GM12878 (cell line): ENCODE results near the gene CDC25C. TPM values are rescaled to one million over a fixed set of nuclear protein-coding genes. Genes with fewer than 3 reads are reported as not detected.
A peak's percentile ranks its signal among the peaks of the same experiment; 100 is the strongest.

Source experiments
- ATAC-seq: fragments of 200-7000 bp; cut with Tn5 transposase; 3 replicates; pipeline ENCODE4 v1.9.1; 2020; ENCODE audit warnings: mild to moderate bottlenecking, moderate library complexity
- BruUV-seq: library from RNA; stranded (reverse); fragments of 400-500 nt; replicated peaks from 2 replicates; lab custom pipeline; 2021; lab: Mats Ljungman, UMichigan
- CTCF ChIA-PET: fragments of 300-600 bp; sonication (Branson Sonifier 250); formaldehyde crosslinking; extraction: SDS; loops from one replicate; lab custom pipeline; 2021; ENCODE audit warnings: inconsistent platforms; lab: Yijun Ruan, JAX
- POLR2A ChIA-PET: fragments of 350-600 bp; formaldehyde crosslinking; extraction: SDS; loops from one replicate; lab custom pipeline; 2021; ENCODE audit warnings: inconsistent platforms; lab: Charles Lee
- RAD21 ChIA-PET: fragments of 300-600 bp; sonication (Branson Sonifier 250); formaldehyde crosslinking; loops from one replicate; lab custom pipeline; 2023; ENCODE audit warnings: antibody characterized with exemption; ENCODE audit not compliant: unreplicated experiment; lab: Charles Lee
- SMC1A ChIA-PET: fragments of 300-600 bp; sonication (Branson Sonifier 250); formaldehyde crosslinking; loops from one replicate; lab custom pipeline; 2023; ENCODE audit not compliant: unreplicated experiment, uncharacterized antibody; lab: Charles Lee
- DNase-seq: peaks from one replicate; pipeline ENCODE4 v3.0.0-alpha.2; 2011; ENCODE audit warnings: low read depth, low spot score
- FAIRE-seq: peaks from 3 replicates; lab custom pipeline; 2011; peaks lifted over from hg19 to GRCh38; lab: Jason Lieb, UNC
- H2AFZ ChIP-seq: 2 replicates; pipeline ENCODE4 v1.6.0; 2011; ENCODE audit warnings: low read depth, low read length, control low read depth; ENCODE audit not compliant: control insufficient read depth
- H3K27ac ChIP-seq: 2 replicates; pipeline ENCODE4 v1.5.1; 2011; ENCODE audit warnings: control low read depth; ENCODE audit not compliant: control insufficient read depth, insufficient read depth
- H3K27me3 ChIP-seq, 2 experiments: replicated peaks in 1 of 2; 2 replicates each; pipeline versions ENCODE4 v1.6.0 to v1.6.1; 2011; ENCODE audit warnings: low read length in 1 of 2; ENCODE audit not compliant: control insufficient read depth in 2 of 2, insufficient read depth in 2 of 2
- H3K36me3 ChIP-seq, 2 experiments: 2 replicates each; pipeline ENCODE4 v1.5.1; 2011; ENCODE audit warnings: low read length in 1 of 2; ENCODE audit not compliant: control insufficient read depth in 2 of 2, insufficient read depth in 2 of 2
- H3K4me1 ChIP-seq: 2 replicates; pipeline ENCODE4 v1.6.1; 2011; ENCODE audit warnings: mild to moderate bottlenecking, low read length, moderate library complexity, mixed read lengths; ENCODE audit not compliant: control insufficient read depth, insufficient read depth
- H3K4me2 ChIP-seq: 2 replicates; pipeline ENCODE4 v1.6.0; 2011; ENCODE audit warnings: control low read depth; ENCODE audit not compliant: control insufficient read depth, insufficient read depth
- H3K4me3 ChIP-seq: fragments of 200-600 bp; sonication (generic); 2 replicates; pipeline ENCODE4 v1.5.1; 2016
- H3K79me2 ChIP-seq: 2 replicates; pipeline ENCODE4 v1.6.0; 2011; ENCODE audit warnings: low read length; ENCODE audit not compliant: control insufficient read depth, insufficient read depth
- H3K9ac ChIP-seq: 2 replicates; pipeline ENCODE4 v1.8.0; 2011; ENCODE audit warnings: low read length, control low read depth, mixed read lengths; ENCODE audit not compliant: control insufficient read depth, insufficient read depth
- H3K9me3 ChIP-seq: replicated peaks from 3 replicates; pipeline ENCODE4 v1.5.1; 2011; ENCODE audit warnings: mild to moderate bottlenecking, low read length; ENCODE audit not compliant: control insufficient read depth, insufficient read depth
- H4K20me1 ChIP-seq: 2 replicates; pipeline ENCODE4 v1.6.0; 2011; ENCODE audit not compliant: control insufficient read depth, insufficient read depth
- ATF7 ChIP-seq: fragments of 450-650 bp; IDR thresholded peaks from 2 replicates; pipeline ENCODE4 v1.6.1; 2016; ENCODE audit warnings: low read depth, mild to moderate bottlenecking
- BCLAF1 ChIP-seq: fragments of 450-650 bp; IDR thresholded peaks from 2 replicates; pipeline ENCODE4 v1.6.1; 2017; ENCODE audit warnings: antibody characterized with exemption, mild to moderate bottlenecking, moderate library complexity
- BHLHE40 ChIP-seq, 2 experiments: fragments of 450-650 bp in 1 of 2; IDR thresholded peaks; 2 replicates each; pipeline ENCODE4 v1.6.1; 2011 to 2017; ENCODE audit warnings: low read depth in 2 of 2, borderline replicate concordance in 1 of 2, improper control_type of control experiment in 1 of 2, low read length in 1 of 2, mild to moderate bottlenecking in 1 of 2
- ETV6 ChIP-seq, 2 experiments: fragments of 450-650 bp in 1 of 2; IDR thresholded peaks in 1 of 2; conservative IDR thresholded peaks in 1 of 2; 2 replicates each; pipeline ENCODE4 v1.6.1; 2014; ENCODE audit warnings: antibody characterized with exemption in 1 of 2, borderline replicate concordance in 1 of 2, low read depth in 1 of 2, mild to moderate bottlenecking in 1 of 2, moderate library complexity in 1 of 2
- IRF4 ChIP-seq: IDR thresholded peaks from 2 replicates; pipeline ENCODE4 v1.6.1; 2011; ENCODE audit warnings: low read depth, low read length
- NR2C1 ChIP-seq: fragments of 450-650 bp; IDR thresholded peaks from 2 replicates; pipeline ENCODE4 v1.6.1; 2017; ENCODE audit warnings: antibody characterized with exemption, mild to moderate bottlenecking, moderate library complexity
- PAX8 ChIP-seq: fragments of 450-650 bp; IDR thresholded peaks from 2 replicates; pipeline ENCODE4 v1.6.1; 2017; ENCODE audit warnings: mild to moderate bottlenecking, moderate library complexity
- SKIL ChIP-seq: fragments of 450-650 bp; IDR thresholded peaks from 2 replicates; pipeline ENCODE4 v1.6.1; 2017; ENCODE audit warnings: mild to moderate bottlenecking, low read depth, inconsistent platforms; ENCODE audit not compliant: poor library complexity, severe bottlenecking
- TBL1XR1 ChIP-seq: IDR thresholded peaks from 2 replicates; pipeline ENCODE4 v1.6.1; 2012; ENCODE audit warnings: low read depth, low read length, improper control_type of control experiment
- TCF7 ChIP-seq: IDR thresholded peaks from 2 replicates; pipeline ENCODE4 v1.6.1; 2014; ENCODE audit warnings: antibody characterized with exemption, borderline replicate concordance
- ZNF207 ChIP-seq: fragments of 450-650 bp; IDR thresholded peaks from 2 replicates; pipeline ENCODE4 v1.6.1; 2014; ENCODE audit warnings: antibody characterized with exemption, mild to moderate bottlenecking, borderline replicate concordance
- WGBS: methylation state at CpG from one replicate; pipeline ENCODE4 v1.1.6; 2016; ENCODE audit warnings: low lambda C conversion rate; ENCODE audit not compliant: insufficient replicate concordance, insufficient coverage; ENCODE audit errors: missing lambda C conversion rate; 5-methylcytosine and 5-hydroxymethylcytosine counted together
- in situ Hi-C: fragments of 300-500 bp; cut with MboI; formaldehyde crosslinking; loops from 9 replicates; pipeline ENCODE4 v1.14.3; 2018; ENCODE audit warnings: mixed read lengths
- intact Hi-C: fragments of 100-400 bp; cut with micrococcal nuclease; formaldehyde crosslinking; loops from one replicate; pipeline ENCODE4 v1.14.2; 2022; ENCODE audit not compliant: unreplicated experiment
- polyA plus RNA-seq, 11 experiments: library from polyadenylated mRNA; depleted of rRNA in 4 of 11; unstranded in 6 of 11; stranded (reverse) in 5 of 11; fragments of >200 nt; fragmentation: Nextera tagmentation in 4 of 11; fragmentation: Illumina TruSeq in 1 of 11; extraction: Ambion mirVana in 4 of 11; extraction: Trizol in 1 of 11; gene quantifications; 1 replicate in 1 of 11; 2 replicates in 10 of 11; pipeline versions ENCODE4 v1.2.1 to v1.2.3, GENCODE V29; 2011 to 2016; ENCODE audit warnings: inconsistent platforms in 2 of 11, missing spikeins in 2 of 11, low read depth in 1 of 11
- total RNA-seq, 4 experiments: library from RNA; depleted of rRNA in 3 of 4; stranded (reverse); fragments of >200 nt in 3 of 4; fragmentation: Illumina TruSeq in 1 of 4; extraction: Trizol in 1 of 4; gene quantifications; 2 replicates each; pipeline versions ENCODE4 v1.2.1 to v1.2.3, GENCODE V29; 2013 to 2021

The CDC25C gene
- total and polyA plus RNA-seq, 10 of the 15 experiments (the other 5 are each of a cell fraction or from before 2014, with no cell fraction given) = 9.2 to 30.7 (median 14.9) TPM

- H2AFZ ChIP-seq = no peak overlapping the region
- 96% methylated on average over 3 of the region's 3 CpGs for WGBS
- H3K27me3 ChIP-seq = no peaks in the 10 kb centered on the region
- DNase-seq = no peak
- POLR2A ChIA-PET = interaction anchor here (0.6 to 10.1 kb wide), 6 partner anchors 9 to 112 kb away, joined by 3 to 143 read pairs (median 4); partner anchors contain the start of genes CDC25C and KDM3B
- FAIRE-seq = no peak
- H3K4me3 ChIP-seq = peak overlapping the region; percentile 90
- peaks cover 35% of the 10 kb centered on the region for H3K79me2 ChIP-seq
- H3K4me1 ChIP-seq = no peaks in the 10 kb centered on the region
- 0 out of 2 replicates have a peak, but pooled peaks cover 3% of the 10 kb centered on the region for H4K20me1 ChIP-seq
- H3K27ac ChIP-seq = 0 out of 2 replicates have a peak overlapping the region, but pooled peaks have one; percentile 96
- in situ Hi-C loops = no loop called here
- peak overlapping the region; percentile 69 for H3K4me2 ChIP-seq
- CTCF ChIA-PET = interaction anchor here (0.8 to 9.1 kb wide), 4 partner anchors 12 to 155 kb away, joined by 3 to 266 read pairs (median 4); partner anchors contain the start of gene KDM3B
- no peaks in the 10 kb centered on the region for H3K9me3 ChIP-seq
- intact Hi-C loops = no loop called here
- peaks cover 3% of the 10 kb centered on the region in 2 experiments for H3K36me3 ChIP-seq
- ATAC-seq = no peak
- TF ChIP-seq ATF7 (no peak), SKIL (no peak), BCLAF1 (no peak), NR2C1 (no peak), TCF7 (no peak), PAX8 (no peak), ETV6 (conservative IDR thresholded peaks at IDR 0.05 in 1 of 2, IDR thresholded peaks at IDR 0.05 in 1 of 2; ENCODE audit: borderline replicate concordance in 1 of 2, low read depth in 1 of 2) (no peak), ZNF207 (no peak), BHLHE40 (IDR thresholded peaks at IDR 0.05; ENCODE audit: borderline replicate concordance in 1 of 2, low read depth in 2 of 2, low read length in 1 of 2) (no peak), IRF4 (no peak), TBL1XR1 (no peak)
- RAD21 ChIA-PET = interaction anchor here (1.0 to 1.7 kb wide), 4 partner anchors 8 to 127 kb away, joined by 3 to 17 read pairs (median 4); partner anchors contain the start of genes CDC23, CDC25C and KDM3B
- SMC1A ChIA-PET = interaction anchor here (1.0 to 6.1 kb wide), 4 partner anchors 9 to 30 kb away, joined by 3 to 102 read pairs (median 4); partner anchors contain the start of gene KDM3B
- no TSS peak for BruUV-seq
- H3K9ac ChIP-seq = no peak overlapping the region; the same call in 1 of the 2 replicates
These were observed 8.4 kb upstream of the CDC25C start for GRCh38 chr5:138340008-138340407.
